NB4 (cell line): ENCODE results near the gene CPNE5.

ENCODE experiments used
- CTCF ChIP-seq: IDR thresholded peaks from one replicate; pipeline ENCODE4 v1.5.1; 2012; ENCODE audit warnings: low read depth, low read length
- POLR2A ChIP-seq: IDR thresholded peaks from 2 replicates; pipeline ENCODE4 v1.6.1; 2011; ENCODE audit warnings: mild to moderate bottlenecking; ENCODE audit not compliant: insufficient read length; ENCODE audit errors: extremely low read depth

DNA sequence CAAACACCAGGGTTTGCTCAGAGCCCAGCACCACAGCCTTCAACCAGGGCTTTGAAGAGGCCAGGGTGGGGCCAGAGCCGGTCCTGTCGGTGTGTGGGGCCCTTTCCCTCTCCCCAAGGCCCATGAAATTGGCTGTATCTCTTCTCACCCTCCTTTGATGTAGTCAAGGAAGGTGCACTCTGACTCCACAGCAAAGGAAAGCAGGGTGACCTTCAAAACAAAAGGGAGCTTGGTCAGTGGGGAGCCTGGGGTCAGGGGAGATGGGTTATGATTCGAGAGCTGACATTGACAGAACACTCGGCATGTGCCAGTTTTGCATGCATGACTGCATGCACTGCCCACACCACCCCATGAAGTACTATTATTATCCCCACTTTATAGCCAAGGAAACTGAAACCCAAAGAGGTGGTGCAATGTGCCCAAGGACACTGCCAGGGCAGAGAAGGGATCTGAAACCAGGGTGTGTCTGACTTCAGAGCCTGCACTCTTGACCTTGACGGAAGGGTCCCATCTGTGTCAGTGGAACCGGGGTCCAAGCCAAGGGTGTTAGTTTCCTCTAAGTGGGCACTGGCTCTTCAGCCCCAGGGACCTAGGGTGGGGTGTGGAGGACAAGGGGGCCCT lies 86.2 kb downstream of the CPNE5 start:
- TF ChIP-seq CTCF = no peak
- TF ChIP-seq POLR2A = no peak
